HepG2 (cell line): ENCODE measurements around the gene KIF15. TPM values are rescaled to one million over a fixed set of nuclear protein-coding genes. Genes with fewer than 3 reads are reported as not detected.
A peak's percentile ranks its signal among the peaks of the same experiment; 100 is the strongest.

Experiments used
- ATAC-seq: fragments of 200-7000 bp; cut with Tn5 transposase; 3 replicates; pipeline ENCODE4 v1.9.1; 2020; ENCODE audit warnings: mild to moderate bottlenecking, moderate library complexity
- BruUV-seq: library from RNA; stranded (reverse); fragments of 400-500 nt; replicated peaks from 2 replicates; lab custom pipeline; 2021; lab: Mats Ljungman, UMichigan
- CTCF ChIA-PET: fragments of 300-600 bp; formaldehyde crosslinking; extraction: SDS; loops from one replicate; lab custom pipeline; 2021; ENCODE audit warnings: low total read pairs, inconsistent platforms, low intra/inter-chr PET ratio; lab: Yijun Ruan, JAX
- POLR2A ChIA-PET: fragments of 350-600 bp; sonication (Branson Sonifier 250); formaldehyde crosslinking; loops from one replicate; lab custom pipeline; 2020; ENCODE audit warnings: antibody characterized with exemption, inconsistent platforms; lab: Yijun Ruan, JAX
- DNase-seq: peaks from one replicate; pipeline ENCODE4 v3.0.0-alpha.2; 2015; ENCODE audit warnings: low spot score
- FAIRE-seq: peaks from 3 replicates; lab custom pipeline; 2011; peaks lifted over from hg19 to GRCh38; lab: Jason Lieb, UNC
- H2AFZ ChIP-seq: one replicate; pipeline ENCODE4 v1.6.1; 2011; ENCODE audit warnings: low read length, inconsistent platforms
- H3K27ac ChIP-seq: fragments of 300-600 bp; 3 replicates; pipeline ENCODE4 v1.8.0; 2011; ENCODE audit warnings: mixed run types, mild to moderate bottlenecking, mixed read lengths, low read length, inconsistent platforms; ENCODE audit not compliant: insufficient read depth; ENCODE audit errors: extremely low read length
- H3K27me3 ChIP-seq, 2 experiments: fragments of 200-600 bp in 1 of 2; 2 replicates in 1 of 2; 3 replicates in 1 of 2; pipeline versions ENCODE4 v1.6.0 to v1.8.0; 2011; ENCODE audit warnings: low read length in 2 of 2, mild to moderate bottlenecking in 2 of 2, moderate library complexity in 2 of 2, inconsistent platforms in 1 of 2; ENCODE audit not compliant: insufficient read depth in 2 of 2, control insufficient read depth in 1 of 2
- H3K36me3 ChIP-seq, 2 experiments: fragments of 200-600 bp in 1 of 2; replicated peaks in 1 of 2; 2 replicates in 1 of 2; 3 replicates in 1 of 2; pipeline versions ENCODE4 v1.5.1 to v1.8.0; 2011; ENCODE audit warnings: low read length in 2 of 2, inconsistent platforms in 1 of 2; ENCODE audit not compliant: insufficient read depth in 2 of 2, control insufficient read depth in 1 of 2
- H3K4me1 ChIP-seq: 2 replicates; pipeline ENCODE4 v1.5.1; 2012; ENCODE audit warnings: low read length, inconsistent platforms; ENCODE audit not compliant: insufficient read depth
- H3K4me2 ChIP-seq: 2 replicates; pipeline ENCODE4 v1.6.0; 2011; ENCODE audit warnings: low read depth, low read length, inconsistent platforms
- H3K4me3 ChIP-seq, 3 experiments: fragments of 200-600 bp in 1 of 3; sonication (generic), shearing (Covaris generic) in 1 of 3; replicated peaks in 1 of 3; 2 replicates each; pipeline ENCODE4 v1.5.1; 2011 to 2016; ENCODE audit warnings: low read length in 3 of 3, inconsistent platforms in 2 of 3, low read depth in 2 of 3, mild to moderate bottlenecking in 2 of 3, control low read depth in 1 of 3, mixed read lengths in 1 of 3; ENCODE audit not compliant: insufficient read depth in 1 of 3
- H3K79me2 ChIP-seq: one replicate; pipeline ENCODE4 v1.6.1; 2011; ENCODE audit warnings: low read length, inconsistent platforms; ENCODE audit not compliant: insufficient read depth
- H3K9ac ChIP-seq: 2 replicates; pipeline ENCODE4 v1.6.0; 2011; ENCODE audit warnings: mild to moderate bottlenecking, low read depth, low read length, inconsistent platforms; ENCODE audit not compliant: insufficient read depth
- H3K9me3 ChIP-seq: 2 replicates; pipeline ENCODE4 v1.5.1; 2012; ENCODE audit warnings: mild to moderate bottlenecking, low read length
- H4K20me1 ChIP-seq: 2 replicates; pipeline ENCODE4 v1.6.0; 2011; ENCODE audit warnings: inconsistent platforms, mild to moderate bottlenecking, low read length, moderate library complexity; ENCODE audit not compliant: insufficient read depth
- FOSL2 ChIP-seq: sonication (generic); formaldehyde crosslinking; IDR thresholded peaks from 2 replicates; pipeline ENCODE4 v1.4.0; 2020; ENCODE audit warnings: missing genetic modification reagents
- MTF1 ChIP-seq: sonication (generic); formaldehyde crosslinking; IDR thresholded peaks from 2 replicates; pipeline ENCODE4 v1.5.0; 2020; ENCODE audit warnings: missing genetic modification reagents
- NRL ChIP-seq: sonication (generic); formaldehyde crosslinking; IDR thresholded peaks from 2 replicates; pipeline ENCODE4 v1.5.0; 2020; ENCODE audit warnings: missing genetic modification reagents, mild to moderate bottlenecking, moderate library complexity, borderline replicate concordance
- PCBP2 ChIP-seq: fragments of 200-400 bp; formaldehyde crosslinking; optimal IDR thresholded peaks from 2 replicates; pipeline ENCODE3; 2018; ENCODE audit warnings: low read length, low read depth; ENCODE audit not compliant: poor library complexity, severe bottlenecking
- PITX1 ChIP-seq: sonication (generic); formaldehyde crosslinking; IDR thresholded peaks from 2 replicates; pipeline ENCODE4 v1.5.1; 2020; ENCODE audit warnings: mild to moderate bottlenecking, missing genetic modification reagents
- RFXAP ChIP-seq: sonication (generic); formaldehyde crosslinking; IDR thresholded peaks from 2 replicates; pipeline ENCODE4 v1.4.0; 2020; ENCODE audit warnings: missing genetic modification reagents, borderline replicate concordance
- SIN3B ChIP-seq: fragments of 150-350 bp; IDR thresholded peaks from 2 replicates; pipeline ENCODE4 v1.6.1; 2014; ENCODE audit warnings: low read length
- ZKSCAN1 ChIP-seq: fragments of 150-350 bp; IDR thresholded peaks from 2 replicates; pipeline ENCODE4 v1.6.1; 2014; ENCODE audit warnings: low read length
- ZNF501 ChIP-seq: sonication (generic); formaldehyde crosslinking; IDR thresholded peaks from 2 replicates; pipeline ENCODE4 v1.5.1; 2020; ENCODE audit warnings: mild to moderate bottlenecking, moderate library complexity, missing genetic modification reagents
- ZNF674 ChIP-seq: sonication (generic); formaldehyde crosslinking; IDR thresholded peaks from 2 replicates; pipeline ENCODE4 v1.5.0; 2020; ENCODE audit warnings: low read depth, mild to moderate bottlenecking, missing genetic modification reagents
- ZSCAN29 ChIP-seq: sonication (generic); formaldehyde crosslinking; conservative IDR thresholded peaks from 2 replicates; pipeline ENCODE4 v1.4.0; 2020; ENCODE audit warnings: mild to moderate bottlenecking, missing genetic modification reagents
- WGBS: methylation state at CpG from one replicate; pipeline ENCODE4 v1.1.6; 2017; ENCODE audit warnings: low lambda C conversion rate; 5-methylcytosine and 5-hydroxymethylcytosine counted together
- in situ Hi-C: cut with HindIII; loops from 2 replicates; pipeline ENCODE4 v1.10.0; 2017; ENCODE audit warnings: low pct_unique_long_range_greater_than_20kb; ENCODE audit not compliant: extremely low pct_ligation_motif_present
- intact Hi-C: fragments of 100-400 bp; cut with micrococcal nuclease; formaldehyde crosslinking; loops from one replicate; pipeline ENCODE4 v1.10.0; 2022; ENCODE audit not compliant: unreplicated experiment
- polyA plus RNA-seq, 8 experiments: library from polyadenylated mRNA; depleted of rRNA in 3 of 8; stranded (reverse) in 7 of 8; unstranded in 1 of 8; fragments of >200 nt; fragmentation: Illumina TruSeq in 4 of 8; extraction: Trizol in 4 of 8; gene quantifications; 2 replicates each; pipeline versions ENCODE4 v1.2.1 to v1.2.3, GENCODE V29; 2011 to 2016; ENCODE audit warnings: low read depth in 4 of 8, missing spikeins in 1 of 8, mixed read lengths in 1 of 8; ENCODE audit not compliant: insufficient read depth in 1 of 8
- total RNA-seq, 5 experiments: library from RNA; depleted of rRNA; stranded (reverse); fragments of >200 nt; fragmentation: Illumina TruSeq; extraction: Trizol; gene quantifications; 2 replicates each; pipeline ENCODE4 v1.2.3, GENCODE V29; 2016; ENCODE audit warnings: low read depth in 1 of 5
- TF ChIP-seq, protein P1 (sequence below): IDR thresholded peaks from 2 replicates; pipeline ENCODE4 v1.6.1; 2016
- TF ChIP-seq, protein P2 (sequence below): sonication (generic); formaldehyde crosslinking; IDR thresholded peaks from 2 replicates; pipeline ENCODE4 v1.4.0; 2020; ENCODE audit warnings: missing genetic modification reagents
- TF ChIP-seq, protein P3 (sequence below): sonication (generic); formaldehyde crosslinking; IDR thresholded peaks from 2 replicates; pipeline ENCODE4 v1.5.0; 2020; ENCODE audit warnings: mild to moderate bottlenecking, low read depth, missing genetic modification reagents, borderline replicate concordance
- TF ChIP-seq, protein P4 (sequence below): fragments of 450-650 bp; IDR thresholded peaks from 2 replicates; pipeline ENCODE4 v1.6.1; 2016

The KIF15 gene
- total and polyA plus RNA-seq, 2 of the 13 experiments (the other 11 are each of a cell fraction or from before 2014, with no cell fraction given), result 4.8 to 33.8 TPM

DNA sequence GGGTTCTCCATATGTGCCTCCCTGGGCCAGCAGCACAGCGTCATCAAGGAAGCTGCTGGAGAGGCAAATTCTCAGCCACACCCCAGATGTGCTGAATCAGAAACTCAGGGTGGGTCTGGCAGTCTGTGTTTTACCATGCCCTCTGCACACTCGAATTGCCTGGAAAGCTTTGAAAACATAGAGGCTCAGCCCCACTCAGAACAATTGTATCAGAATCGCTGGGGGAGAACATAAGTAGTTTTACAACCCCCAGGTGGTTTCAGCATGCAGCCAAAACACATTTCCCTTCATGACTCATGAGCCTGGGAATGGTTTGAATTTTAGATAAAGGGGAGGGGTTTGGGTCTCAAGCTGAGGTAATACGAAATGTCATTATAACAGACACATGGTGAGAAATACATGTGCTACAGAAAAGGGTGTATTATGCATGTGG, 122.4 kb downstream of the KIF15 start:
- FAIRE-seq, result no peak
- no peak overlapping the region for H3K4me2 ChIP-seq

DNA sequence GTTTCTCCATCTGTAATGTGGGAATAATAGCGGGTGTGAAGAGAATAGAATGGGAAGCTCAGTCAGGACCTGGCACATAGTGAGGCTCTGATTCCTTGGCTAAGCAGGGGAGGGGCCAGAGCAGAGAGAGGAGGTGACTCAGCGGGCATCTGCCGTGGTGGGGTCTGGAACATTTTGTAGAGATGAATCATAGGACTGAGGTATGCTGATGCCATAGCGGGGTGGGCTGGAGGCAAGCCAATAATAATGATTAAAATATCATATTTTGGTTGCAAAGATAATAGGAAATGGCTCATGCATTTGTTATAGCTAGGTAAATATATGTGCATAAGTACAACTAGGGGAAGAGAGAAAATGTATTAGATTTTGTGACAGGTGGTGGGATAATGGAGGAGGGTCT, 124.0 kb downstream of the KIF15 start:
- intact Hi-C loops (no loop called here), in situ Hi-C loops (no loop called here)
- H3K9ac ChIP-seq, result no peak overlapping the region
- CTCF ChIA-PET, result no interaction called here
- H3K27me3 ChIP-seq, result peaks cover 0 to 16% of the 10 kb centered on the region in 2 experiments; a peak in 1 of 5 replicates
- POLR2A ChIA-PET, result no interaction called here
- peak; percentile 34; the same call in 2 of the 3 replicates for ATAC-seq
- H3K79me2 ChIP-seq, result no peaks in the 10 kb centered on the region
- no peak for FAIRE-seq
- H3K4me3 ChIP-seq, result no peak overlapping the region
- no peak for TF ChIP-seq RFXAP (CRISPR knock-in tag)
- no peak for TF ChIP-seq PCBP2
- TF ChIP-seq, protein P1, sequence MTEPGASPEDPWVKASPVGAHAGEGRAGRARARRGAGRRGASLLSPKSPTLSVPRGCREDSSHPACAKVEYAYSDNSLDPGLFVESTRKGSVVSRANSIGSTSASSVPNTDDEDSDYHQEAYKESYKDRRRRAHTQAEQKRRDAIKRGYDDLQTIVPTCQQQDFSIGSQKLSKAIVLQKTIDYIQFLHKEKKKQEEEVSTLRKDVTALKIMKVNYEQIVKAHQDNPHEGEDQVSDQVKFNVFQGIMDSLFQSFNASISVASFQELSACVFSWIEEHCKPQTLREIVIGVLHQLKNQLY, result no peak
- TF ChIP-seq MTF1 (CRISPR knock-in tag), result no peak
- TF ChIP-seq ZKSCAN1, result peak; percentile 73; the same call in 1 of the 2 replicates
- no peak for TF ChIP-seq ZNF674 (CRISPR knock-in tag)
- TF ChIP-seq, protein P2, sequence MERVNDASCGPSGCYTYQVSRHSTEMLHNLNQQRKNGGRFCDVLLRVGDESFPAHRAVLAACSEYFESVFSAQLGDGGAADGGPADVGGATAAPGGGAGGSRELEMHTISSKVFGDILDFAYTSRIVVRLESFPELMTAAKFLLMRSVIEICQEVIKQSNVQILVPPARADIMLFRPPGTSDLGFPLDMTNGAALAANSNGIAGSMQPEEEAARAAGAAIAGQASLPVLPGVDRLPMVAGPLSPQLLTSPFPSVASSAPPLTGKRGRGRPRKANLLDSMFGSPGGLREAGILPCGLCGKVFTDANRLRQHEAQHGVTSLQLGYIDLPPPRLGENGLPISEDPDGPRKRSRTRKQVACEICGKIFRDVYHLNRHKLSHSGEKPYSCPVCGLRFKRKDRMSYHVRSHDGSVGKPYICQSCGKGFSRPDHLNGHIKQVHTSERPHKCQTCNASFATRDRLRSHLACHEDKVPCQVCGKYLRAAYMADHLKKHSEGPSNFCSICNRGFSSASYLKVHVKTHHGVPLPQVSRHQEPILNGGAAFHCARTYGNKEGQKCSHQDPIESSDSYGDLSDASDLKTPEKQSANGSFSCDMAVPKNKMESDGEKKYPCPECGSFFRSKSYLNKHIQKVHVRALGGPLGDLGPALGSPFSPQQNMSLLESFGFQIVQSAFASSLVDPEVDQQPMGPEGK (CRISPR knock-in tag), result no peak
- TF ChIP-seq PITX1, result no peak
- no peak for TF ChIP-seq ZSCAN29 (CRISPR knock-in tag)
- TF ChIP-seq FOSL2 (CRISPR knock-in tag), result peak; percentile 81
- TF ChIP-seq, protein P3, sequence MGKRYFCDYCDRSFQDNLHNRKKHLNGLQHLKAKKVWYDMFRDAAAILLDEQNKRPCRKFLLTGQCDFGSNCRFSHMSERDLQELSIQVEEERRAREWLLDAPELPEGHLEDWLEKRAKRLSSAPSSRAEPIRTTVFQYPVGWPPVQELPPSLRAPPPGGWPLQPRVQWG (CRISPR knock-in tag), result no peak
- no peak for TF ChIP-seq SIN3B
- no peak for TF ChIP-seq ZNF501
- no peaks in the 10 kb centered on the region for H3K36me3 ChIP-seq
- H3K9me3 ChIP-seq, result no peaks in the 10 kb centered on the region
- H3K27ac ChIP-seq, result no peak overlapping the region
- no peak overlapping the region for H2AFZ ChIP-seq
- peaks cover 9% of the 10 kb centered on the region; the same call in 1 of the 2 replicates for H3K4me1 ChIP-seq
- DNase-seq, result peak; percentile 34
- no peaks in the 10 kb centered on the region for H4K20me1 ChIP-seq
- no peak overlapping the region for H3K4me2 ChIP-seq
- 0% methylated on average over 4 of the region's 4 CpGs for WGBS
- BruUV-seq, result no TSS peak

More for the DNA sequence above, 122.4 kb downstream of the KIF15 start:
- DNase-seq, result no peak
- Histone ChIP-seq H4K20me1 (no peaks in the 10 kb centered on the region), H2AFZ (no peak overlapping the region), H3K4me3 (no peak overlapping the region), H3K79me2 (no peaks in the 10 kb centered on the region), H3K9me3 (no peaks in the 10 kb centered on the region), H3K36me3 (no peaks in the 10 kb centered on the region), H3K27me3 (peaks cover 0 to 16% of the 10 kb centered on the region in 2 experiments; a peak in 1 of 5 replicates), H3K9ac (no peak overlapping the region), H3K27ac (no peak overlapping the region), H3K4me1 (peaks cover 9% of the 10 kb centered on the region; the same call in 1 of the 2 replicates)
- 2% methylated on average over 3 of the region's 4 CpGs for WGBS
- in situ Hi-C loops, result no loop called here
- ChIA-PET CTCF (no interaction called here), POLR2A (no interaction called here)
- BruUV-seq, result no TSS peak
- ATAC-seq, result no peak
- TF ChIP-seq, protein P4, sequence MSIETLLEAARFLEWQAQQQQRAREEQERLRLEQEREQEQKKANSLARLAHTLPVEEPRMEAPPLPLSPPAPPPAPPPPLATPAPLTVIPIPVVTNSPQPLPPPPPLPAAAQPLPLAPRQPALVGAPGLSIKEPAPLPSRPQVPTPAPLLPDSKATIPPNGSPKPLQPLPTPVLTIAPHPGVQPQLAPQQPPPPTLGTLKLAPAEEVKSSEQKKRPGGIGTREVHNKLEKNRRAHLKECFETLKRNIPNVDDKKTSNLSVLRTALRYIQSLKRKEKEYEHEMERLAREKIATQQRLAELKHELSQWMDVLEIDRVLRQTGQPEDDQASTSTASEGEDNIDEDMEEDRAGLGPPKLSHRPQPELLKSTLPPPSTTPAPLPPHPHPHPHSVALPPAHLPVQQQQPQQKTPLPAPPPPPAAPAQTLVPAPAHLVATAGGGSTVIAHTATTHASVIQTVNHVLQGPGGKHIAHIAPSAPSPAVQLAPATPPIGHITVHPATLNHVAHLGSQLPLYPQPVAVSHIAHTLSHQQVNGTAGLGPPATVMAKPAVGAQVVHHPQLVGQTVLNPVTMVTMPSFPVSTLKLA, result peak; percentile 32; the same call in 1 of the 2 replicates
- no peak for TF ChIP-seq NRL (CRISPR knock-in tag)
- TF ChIP-seq, all 625 proteins: peak for 1
- intact Hi-C loops, result no loop called here
